ENCODE results near the gene GALNTL6. TPM values are rescaled to one million over a fixed set of nuclear protein-coding genes. Genes with fewer than 3 reads are reported as not detected.
"Not testable (repeated sequence)": the region's sequence is repeated elsewhere in the genome, so short reads cannot be mapped to it uniquely, and the experiment has no call there.

The GALNTL6 gene
- total RNA-seq, 2 donors from 2014 or later, result 0.19 to 0.20 TPM

DNA sequence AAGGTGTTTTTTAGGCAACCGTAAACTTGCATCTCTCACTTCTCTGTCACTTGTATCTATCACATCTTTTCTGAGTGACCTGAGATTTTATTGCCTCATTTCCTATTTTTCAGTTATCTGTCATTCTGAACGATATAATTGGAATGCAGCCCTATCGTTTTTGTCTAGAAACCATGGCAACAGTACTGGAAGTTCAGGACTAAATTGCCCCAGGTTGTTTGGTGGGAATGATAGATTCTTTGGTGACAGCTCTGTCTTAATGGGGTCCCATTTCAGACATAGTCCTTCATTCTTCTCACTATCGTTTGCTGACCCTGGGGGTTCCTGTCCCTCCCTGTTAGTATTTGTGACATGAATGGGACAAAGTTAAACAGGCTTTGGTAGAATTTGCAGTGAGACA, 1087.7 kb downstream of the GALNTL6 start:
- DNase-seq, result no peak
- Histone ChIP-seq H3K27ac (no peak overlapping the region), H3K9ac (ENCODE audit: low read depth in 2 of 2, low read length in 2 of 2) (no peak overlapping the region), H3K27me3 (no peaks in the 10 kb centered on the region), H3K36me3 (no peaks in the 10 kb centered on the region), H3K9me3 (no peaks in the 10 kb centered on the region), H3K4me1 (no peaks in the 10 kb centered on the region), H3K4me3 (no peak overlapping the region)
- TF ChIP-seq CTCF (IDR thresholded peaks at IDR 0.05), result no peak
- intact Hi-C loops (cut with DNase I), result no loop called here

DNA sequence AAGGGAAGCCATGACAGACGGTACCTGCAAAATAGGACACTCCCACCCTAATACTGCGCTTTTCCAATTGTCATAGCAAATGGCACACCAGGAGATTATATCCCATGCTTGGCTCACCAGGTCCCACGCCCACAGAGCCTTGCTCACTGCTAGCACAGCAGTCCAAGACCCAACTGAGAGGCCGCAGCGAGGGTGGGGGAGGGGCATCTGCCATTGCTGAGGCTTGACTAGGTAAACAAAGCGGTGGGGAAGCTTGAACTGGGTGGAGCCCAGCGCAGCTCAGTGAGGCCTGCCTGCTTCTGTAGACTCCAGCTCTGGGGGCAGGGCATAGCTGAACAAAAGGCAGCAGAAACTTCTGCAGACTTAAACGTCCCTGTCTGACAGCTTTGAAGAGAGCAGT, 1099.3 kb downstream of the GALNTL6 start:
- H3K9me3 ChIP-seq; H3K27ac ChIP-seq; H3K36me3 ChIP-seq; DNase-seq; H3K4me3 ChIP-seq; H3K4me1 ChIP-seq; intact Hi-C loops (cut with DNase I); H3K9ac ChIP-seq (ENCODE audit: low read depth in 2 of 2, low read length in 2 of 2); H3K27me3 ChIP-seq: not testable (repeated sequence)

DNA sequence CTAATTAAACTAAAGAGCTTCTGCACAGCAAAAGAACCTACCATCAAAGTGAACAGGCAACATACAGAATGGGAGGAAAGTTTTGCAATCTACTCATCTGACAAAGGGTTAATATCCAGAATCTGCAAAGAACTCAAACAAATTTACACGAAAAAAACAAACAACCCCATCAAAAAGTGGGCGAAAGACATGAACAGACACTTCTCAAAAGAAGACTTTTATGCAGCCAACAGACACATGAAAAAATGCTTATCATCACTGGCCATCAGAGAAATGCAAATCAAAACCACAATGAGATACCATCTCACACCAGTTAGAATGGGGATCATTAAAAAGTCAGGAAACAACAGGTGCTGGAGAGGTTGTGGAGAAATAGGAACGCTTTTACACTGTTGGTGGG, 1104.2 kb downstream of the GALNTL6 start:
- intact Hi-C loops (cut with DNase I), result not testable (repeated sequence)

DNA sequence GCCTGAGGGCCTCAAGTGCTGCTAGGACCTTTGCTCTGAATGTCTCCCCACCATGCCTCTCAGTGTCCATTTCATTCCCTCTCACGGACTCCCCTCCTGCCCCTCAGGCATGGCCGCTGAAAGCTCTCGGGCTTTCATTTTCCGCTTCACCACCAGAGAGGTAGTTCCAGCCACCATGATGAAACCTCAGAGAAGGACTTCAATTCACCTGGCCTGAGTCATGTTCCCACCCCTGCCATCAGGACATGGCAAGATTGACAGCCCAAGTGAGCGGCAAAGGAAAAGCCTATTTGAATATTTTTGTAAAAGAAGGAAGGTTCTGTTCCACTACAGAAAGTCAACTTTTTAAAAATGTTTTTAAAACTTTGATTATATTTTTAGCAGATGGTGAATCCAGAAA, 1106.1 kb downstream of the GALNTL6 start:
- Histone ChIP-seq H3K9me3 (no peaks in the 10 kb centered on the region), H3K4me1 (no peaks in the 10 kb centered on the region), H3K4me3 (no peak overlapping the region), H3K9ac (ENCODE audit: low read depth in 2 of 2, low read length in 2 of 2) (no peak overlapping the region), H3K36me3 (no peaks in the 10 kb centered on the region), H3K27me3 (no peaks in the 10 kb centered on the region), H3K27ac (no peak overlapping the region)
- DNase-seq, result no peak
- no peak for TF ChIP-seq CTCF (IDR thresholded peaks at IDR 0.05)
- intact Hi-C loops (cut with DNase I), result no loop called here

More for the DNA sequence above, 1104.2 kb downstream of the GALNTL6 start:
- H3K4me1 ChIP-seq; H3K4me3 ChIP-seq; H3K27ac ChIP-seq; H3K27me3 ChIP-seq; H3K9ac ChIP-seq (ENCODE audit: low read depth in 2 of 2, low read length in 2 of 2); H3K36me3 ChIP-seq; H3K9me3 ChIP-seq; DNase-seq: not testable (repeated sequence)

DNA sequence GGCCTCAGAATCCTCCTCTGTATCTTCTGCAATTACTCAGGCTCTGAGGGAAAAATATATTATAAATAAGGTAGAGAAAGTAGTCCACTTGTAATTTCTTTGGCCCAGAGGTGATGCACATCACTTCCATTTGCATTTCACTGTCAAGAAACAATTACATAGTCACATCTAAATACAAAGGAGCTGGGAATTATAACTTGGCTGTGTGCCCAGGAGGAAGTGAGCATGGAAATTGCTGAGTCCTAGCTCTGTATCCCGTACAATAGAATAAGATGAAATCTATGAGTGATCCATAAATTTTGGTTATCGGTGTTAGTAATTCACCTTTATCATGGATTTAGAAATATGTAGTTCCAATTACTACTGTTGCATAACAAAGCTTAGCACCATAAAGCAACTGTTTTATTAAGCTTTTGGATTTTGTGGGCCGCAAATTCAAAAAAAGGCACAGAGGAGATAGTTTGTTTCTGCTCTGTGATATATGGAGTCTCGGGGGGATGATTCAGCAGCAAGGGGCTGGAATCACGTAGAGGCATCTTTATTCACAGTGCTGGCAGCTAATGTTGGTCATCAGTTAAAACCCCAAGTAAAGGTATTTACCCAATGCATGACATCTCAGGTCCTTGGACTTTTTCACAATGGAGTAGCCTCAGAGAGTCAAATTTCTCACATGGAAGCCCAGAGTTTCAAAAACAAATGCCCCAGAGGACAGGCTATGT, 1114.1 kb downstream of the GALNTL6 start:
- Histone ChIP-seq H3K9me3 (no peaks in the 10 kb centered on the region), H3K4me3 (no peak overlapping the region), H3K9ac (ENCODE audit: low read depth in 2 of 2, low read length in 2 of 2) (no peak overlapping the region), H3K27ac (no peak overlapping the region), H3K4me1 (no peaks in the 10 kb centered on the region), H3K27me3 (no peaks in the 10 kb centered on the region), H3K36me3 (no peaks in the 10 kb centered on the region)
- no peak for DNase-seq
- intact Hi-C loops (cut with DNase I), result no loop called here
- no peak for TF ChIP-seq CTCF (IDR thresholded peaks at IDR 0.05)

- intact Hi-C loops (cut with DNase I), result no loop called here
- Histone ChIP-seq H3K4me3 (no peak overlapping the region), H3K4me1 (no peaks in the 10 kb centered on the region)
Observed at GRCh38 chr4:172928347-172928746, 1115.1 kb downstream of the GALNTL6 start.

More at GRCh38 chr4:172928347-172928746, 1115.1 kb downstream of the GALNTL6 start:
- H3K9me3 ChIP-seq, result no peaks in the 10 kb centered on the region
- no peak overlapping the region for H3K27ac ChIP-seq
- no peaks in the 10 kb centered on the region for H3K36me3 ChIP-seq
- no peak for TF ChIP-seq CTCF (IDR thresholded peaks at IDR 0.05)
- H3K9ac ChIP-seq (ENCODE audit: low read depth in 2 of 2, low read length in 2 of 2), result no peak overlapping the region
- DNase-seq, result no peak
- no peaks in the 10 kb centered on the region for H3K27me3 ChIP-seq
